NT2/D1 (cell line): ENCODE measurements around the gene TRAPPC6A.

Experiments used
- DNase-seq: peaks from one replicate; pipeline ENCODE4 v3.0.0-alpha.2; 2011; ENCODE audit warnings: low read depth, low spot score
- H3K27me3 ChIP-seq: 2 replicates; pipeline ENCODE4 v1.6.0; 2011; ENCODE audit warnings: mild to moderate bottlenecking; ENCODE audit not compliant: insufficient read length, insufficient read depth
- H3K36me3 ChIP-seq: 2 replicates; pipeline ENCODE4 v1.6.1; 2011; ENCODE audit warnings: mild to moderate bottlenecking, low read length, mixed read lengths; ENCODE audit not compliant: insufficient read depth, insufficient read length
- H3K4me1 ChIP-seq: 2 replicates; pipeline ENCODE4 v1.5.1; 2011; ENCODE audit not compliant: insufficient read depth, insufficient read length
- H3K4me3 ChIP-seq: 2 replicates; pipeline ENCODE4 v1.5.1; 2011; ENCODE audit warnings: low read depth; ENCODE audit not compliant: insufficient read length
- H3K9ac ChIP-seq: 2 replicates; pipeline ENCODE4 v1.6.0; 2011; ENCODE audit warnings: low read depth; ENCODE audit not compliant: insufficient read length
- H3K9me3 ChIP-seq: 2 replicates; pipeline ENCODE4 v1.5.1; 2011; ENCODE audit warnings: mild to moderate bottlenecking, low read length; ENCODE audit not compliant: insufficient read depth
- SUZ12 ChIP-seq: IDR thresholded peaks from 2 replicates; pipeline ENCODE4 v1.6.1; 2011; ENCODE audit not compliant: insufficient read length, insufficient read depth; ENCODE audit errors: extremely low read depth
- YY1 ChIP-seq: IDR thresholded peaks from 2 replicates; pipeline ENCODE4 v1.6.1; 2011; ENCODE audit not compliant: insufficient read length, insufficient read depth
- ZNF274 ChIP-seq: IDR thresholded peaks from 2 replicates; pipeline ENCODE4 v1.6.1; 2011; ENCODE audit warnings: mild to moderate bottlenecking, low read depth, low read length

The TRAPPC6A gene

DNA sequence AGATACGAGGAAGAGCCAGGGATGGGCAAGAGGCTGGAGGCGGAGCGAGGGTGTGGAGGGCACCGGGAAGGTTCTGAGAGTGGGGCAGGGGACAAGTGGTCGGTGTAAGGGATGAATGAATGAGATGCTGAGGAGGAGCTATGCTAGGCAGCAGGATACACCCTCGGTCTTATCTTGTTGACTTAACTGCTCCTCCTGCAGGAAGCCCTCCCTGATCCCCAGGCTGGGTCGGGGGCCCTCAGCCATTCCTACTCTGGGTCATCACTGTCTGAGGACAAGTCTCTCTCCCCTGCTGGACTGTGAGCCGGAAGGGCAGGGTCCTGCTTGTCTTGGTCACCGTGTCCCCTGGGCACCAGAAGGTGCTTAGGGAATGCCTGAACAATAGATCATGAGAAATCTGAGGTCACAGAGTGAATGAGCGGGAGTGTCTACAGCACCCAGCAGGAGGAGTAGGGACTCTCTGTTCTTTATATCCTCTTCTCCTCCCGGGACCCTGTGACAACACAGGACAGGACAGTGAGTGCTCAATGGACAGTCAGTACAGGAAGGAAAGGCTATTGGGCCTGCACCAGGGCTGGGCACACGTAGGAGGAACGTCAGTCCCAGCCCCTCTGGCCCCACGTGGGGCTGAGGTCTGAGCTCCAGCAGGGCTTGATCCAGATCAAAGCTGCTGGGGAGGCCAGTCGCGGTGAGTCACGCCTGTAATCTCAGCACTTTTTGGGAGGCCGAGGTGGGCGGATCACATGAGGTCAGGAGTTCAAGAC lies 23.8 kb downstream of the TRAPPC6A start:
- TF ChIP-seq ZNF274 (no peak), YY1 (no peak), SUZ12 (no peak)
- peak overlapping the region; percentile 51 for H3K9ac ChIP-seq
- peaks cover 22% of the 10 kb centered on the region for H3K36me3 ChIP-seq
- H3K9me3 ChIP-seq: no peaks in the 10 kb centered on the region
- H3K4me3 ChIP-seq: no peak overlapping the region
- peaks cover 22% of the 10 kb centered on the region for H3K27me3 ChIP-seq
- peaks cover 32% of the 10 kb centered on the region for H3K4me1 ChIP-seq
- no peak for DNase-seq

DNA sequence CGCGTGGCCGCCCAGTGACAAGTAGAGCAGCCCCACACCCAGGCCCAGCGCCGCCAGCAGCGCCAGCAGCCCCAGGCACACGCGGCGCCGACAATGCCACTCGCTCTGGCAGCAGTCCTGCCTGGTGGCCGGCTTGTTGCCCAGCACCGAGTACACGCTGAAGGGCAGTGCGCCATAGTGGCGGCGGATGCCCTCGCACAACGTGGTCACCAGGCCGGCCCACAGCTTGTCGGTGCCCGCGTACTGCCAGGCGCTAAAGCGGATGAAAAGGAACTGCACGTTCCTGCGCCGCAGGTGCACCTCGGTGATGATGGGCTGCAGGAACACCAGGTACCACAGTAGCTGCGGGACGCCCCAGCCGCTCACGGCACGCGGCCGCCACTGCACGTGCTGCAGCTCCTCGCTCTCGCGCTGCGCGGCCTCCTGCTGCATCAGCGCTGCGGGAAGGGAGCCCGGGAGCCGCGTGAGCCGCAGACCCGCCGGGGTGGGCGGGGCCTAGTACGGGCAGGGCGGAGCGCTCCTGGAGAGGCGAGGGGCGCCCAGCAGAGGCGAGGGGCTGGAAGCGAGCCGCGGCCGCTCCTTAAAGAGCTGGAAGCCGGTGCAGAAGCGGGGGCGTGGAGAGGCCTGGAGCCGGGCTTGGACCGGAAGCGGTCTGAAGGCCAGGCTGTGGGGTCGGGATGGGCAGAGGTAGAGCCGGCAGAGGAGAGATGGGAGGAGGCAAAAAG lies 24.5 kb downstream of the TRAPPC6A start:
- H3K27me3 ChIP-seq: peaks cover 22% of the 10 kb centered on the region
- H3K4me3 ChIP-seq: no peak overlapping the region
- peaks cover 33% of the 10 kb centered on the region for H3K4me1 ChIP-seq
- TF ChIP-seq YY1 (no peak), SUZ12 (no peak), ZNF274 (no peak)
- no peaks in the 10 kb centered on the region for H3K9me3 ChIP-seq
- no peak for DNase-seq
- peak overlapping the region; percentile 51 for H3K9ac ChIP-seq
- H3K36me3 ChIP-seq: peaks cover 23% of the 10 kb centered on the region

DNA sequence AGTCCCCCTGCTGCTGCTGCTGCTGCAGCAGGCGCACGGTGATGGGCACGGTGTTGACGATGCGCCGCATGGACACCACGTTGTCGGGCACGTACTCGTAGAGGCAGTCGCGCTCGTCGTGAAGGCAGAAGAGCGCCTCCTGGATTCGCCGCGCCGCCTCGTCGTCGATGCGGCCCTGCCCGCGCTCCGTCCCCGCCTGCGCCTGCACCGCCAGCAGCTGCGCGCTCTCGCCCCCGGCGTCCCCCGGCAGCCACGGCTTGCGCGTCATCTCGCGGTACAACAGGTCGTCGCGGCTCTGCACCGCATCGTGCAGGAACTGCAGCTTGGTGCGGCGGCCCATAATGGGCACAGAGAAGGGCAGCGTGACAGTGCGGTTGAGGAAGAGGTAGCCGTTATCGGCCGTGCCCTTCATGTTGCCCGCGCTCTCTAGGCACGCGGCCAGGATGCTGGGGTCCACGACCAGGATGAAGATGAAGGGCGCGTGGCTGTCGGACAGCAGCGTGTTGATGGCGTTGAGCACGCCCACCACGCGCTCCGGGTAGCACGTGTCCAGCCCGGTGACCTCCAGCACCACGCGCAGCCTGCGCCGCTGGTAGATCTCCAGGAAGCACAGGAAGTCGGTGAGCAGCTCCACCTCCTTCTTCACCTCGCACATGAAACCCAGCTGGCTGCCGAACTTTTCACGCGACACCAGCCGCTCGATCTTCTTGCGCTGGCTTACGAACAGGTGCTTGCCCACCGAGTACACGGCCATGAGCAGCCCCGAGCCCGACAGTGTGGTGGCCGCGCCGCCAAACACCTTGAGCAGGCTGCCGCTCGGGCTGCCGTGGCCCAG lies 25.3 kb downstream of the TRAPPC6A start:
- Histone ChIP-seq H3K9me3 (no peaks in the 10 kb centered on the region), H3K4me1 (peaks cover 38% of the 10 kb centered on the region), H3K27me3 (peaks cover 22% of the 10 kb centered on the region), H3K36me3 (peaks cover 28% of the 10 kb centered on the region), H3K9ac (no peak overlapping the region), H3K4me3 (no peak overlapping the region)
- TF ChIP-seq SUZ12 (no peak), ZNF274 (no peak)
- no peak for DNase-seq

DNA sequence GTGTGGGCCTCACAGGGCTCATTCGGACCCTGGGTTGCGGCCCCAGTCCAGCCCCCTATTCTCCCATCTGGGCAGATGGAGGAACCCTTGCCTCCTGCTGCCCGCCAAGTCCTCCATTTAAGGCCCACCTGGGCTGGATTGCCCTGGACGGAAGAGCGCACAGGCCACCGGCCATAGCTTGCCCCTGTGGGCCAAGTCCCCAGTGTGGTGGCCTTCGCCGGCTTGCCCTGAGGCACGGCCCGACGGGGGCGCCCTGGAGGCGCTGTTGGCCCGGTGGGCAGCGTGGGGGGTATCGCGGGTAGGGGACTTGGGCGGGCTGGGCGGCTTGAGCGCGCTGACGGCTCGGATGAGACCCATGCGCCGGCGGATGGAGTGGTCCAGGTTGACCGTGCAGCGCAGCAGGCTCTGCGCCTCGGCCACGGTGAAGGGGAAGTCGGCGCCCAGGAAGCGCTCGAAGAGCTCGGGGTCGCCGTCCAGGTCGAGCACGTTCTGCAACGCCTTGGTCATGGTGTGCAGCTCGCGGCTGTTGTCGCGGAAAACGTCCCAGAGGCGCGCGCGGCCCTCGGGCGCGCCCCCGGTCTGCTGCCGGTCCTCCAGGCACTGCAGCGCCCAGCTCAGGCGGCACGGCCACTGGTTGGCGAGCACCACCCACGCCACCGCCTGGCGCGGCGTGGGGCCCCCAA lies 26.1 kb downstream of the TRAPPC6A start:
- H3K9me3 ChIP-seq: no peaks in the 10 kb centered on the region
- DNase-seq: no peak
- H3K9ac ChIP-seq: no peak overlapping the region
- no peak overlapping the region for H3K4me3 ChIP-seq
- H3K27me3 ChIP-seq: peaks cover 22% of the 10 kb centered on the region
- TF ChIP-seq SUZ12: no peak
- no peak for TF ChIP-seq ZNF274
- no peak for TF ChIP-seq YY1
- peaks cover 40% of the 10 kb centered on the region for H3K4me1 ChIP-seq
- H3K36me3 ChIP-seq: peaks cover 28% of the 10 kb centered on the region

DNA sequence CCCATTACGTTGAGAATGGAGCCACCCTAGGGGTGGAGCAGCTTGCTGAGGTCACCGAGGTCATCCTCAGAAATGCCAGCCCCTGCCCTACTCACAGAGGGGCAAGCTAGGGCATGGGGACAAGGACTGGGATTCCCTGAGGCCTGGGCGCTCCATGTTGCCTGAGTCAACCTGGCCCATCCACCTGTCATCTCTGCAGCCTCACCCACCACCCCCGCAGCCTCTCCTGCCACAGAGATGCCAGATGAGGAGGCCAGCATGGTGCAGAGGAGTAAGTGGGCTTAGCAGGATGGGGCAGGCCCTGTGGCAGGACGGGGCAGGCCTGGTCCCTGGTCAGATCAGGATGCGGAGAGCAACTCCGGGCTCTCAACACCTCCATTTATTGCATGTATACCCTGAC lies 26.7 kb downstream of the TRAPPC6A start:
- peaks cover 36% of the 10 kb centered on the region for H3K4me1 ChIP-seq
- peaks cover 28% of the 10 kb centered on the region for H3K36me3 ChIP-seq
- no peak for DNase-seq
- no peaks in the 10 kb centered on the region for H3K9me3 ChIP-seq
- H3K27me3 ChIP-seq: peaks cover 22% of the 10 kb centered on the region
- TF ChIP-seq ZNF274 (no peak), SUZ12 (no peak), YY1 (no peak)
- no peak overlapping the region for H3K9ac ChIP-seq
- H3K4me3 ChIP-seq: no peak overlapping the region

DNA sequence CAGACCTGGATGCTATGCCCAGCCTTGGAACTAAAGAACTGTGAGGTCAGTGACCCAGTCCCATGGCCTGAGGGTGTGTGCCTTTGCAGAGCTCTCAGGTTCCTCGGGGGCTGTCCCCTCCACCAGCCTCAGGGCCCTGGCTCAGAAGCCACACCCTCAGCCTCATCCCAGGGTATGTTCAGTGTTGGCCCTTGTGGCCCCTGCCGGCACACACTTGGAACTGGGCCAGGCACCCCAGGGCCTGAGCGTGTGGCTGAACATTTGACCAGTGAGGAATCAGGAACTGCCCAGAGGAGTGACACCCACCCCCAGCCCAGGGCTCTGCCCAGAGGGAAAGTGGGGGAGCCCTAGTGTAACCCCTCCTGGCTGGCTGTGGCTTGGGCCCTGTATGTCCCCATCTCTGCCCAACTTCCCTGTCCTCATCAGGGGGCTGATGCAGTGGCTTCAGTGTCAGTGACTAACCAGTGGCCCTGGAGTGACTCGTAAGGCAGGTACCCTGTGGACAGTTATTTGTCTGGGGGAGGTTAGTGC lies 27.2 kb downstream of the TRAPPC6A start:
- Histone ChIP-seq H3K9me3 (no peaks in the 10 kb centered on the region), H3K4me3 (no peak overlapping the region), H3K27me3 (peaks cover 22% of the 10 kb centered on the region), H3K9ac (no peak overlapping the region), H3K4me1 (peaks cover 35% of the 10 kb centered on the region), H3K36me3 (peaks cover 34% of the 10 kb centered on the region)
- no peak for DNase-seq
- no peak for TF ChIP-seq SUZ12
- no peak for TF ChIP-seq ZNF274
- no peak for TF ChIP-seq YY1

DNA sequence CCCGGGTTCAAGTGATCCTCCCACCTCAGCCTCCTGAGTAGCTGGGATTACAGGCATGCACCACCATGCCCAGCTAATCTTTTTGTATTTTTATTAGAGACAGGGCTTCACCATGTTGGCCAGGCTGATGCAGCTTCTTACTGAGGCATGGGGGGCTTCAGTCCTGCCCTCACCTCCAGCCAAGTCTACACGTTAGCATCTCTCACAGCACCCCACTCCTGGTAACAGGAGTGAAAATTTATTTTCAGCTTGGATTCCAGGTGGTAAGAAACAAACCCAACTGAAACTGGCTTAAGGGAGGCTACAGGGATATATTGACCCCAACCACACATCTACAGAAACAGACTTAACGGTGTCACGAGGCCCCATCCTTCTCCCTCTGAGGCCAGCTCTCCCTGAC lies 27.9 kb downstream of the TRAPPC6A start:
- Histone ChIP-seq H3K27me3 (peaks cover 22% of the 10 kb centered on the region), H3K9ac (no peak overlapping the region), H3K36me3 (peaks cover 38% of the 10 kb centered on the region), H3K4me1 (peaks cover 35% of the 10 kb centered on the region), H3K4me3 (no peak overlapping the region), H3K9me3 (no peaks in the 10 kb centered on the region)
- DNase-seq: no peak
- TF ChIP-seq YY1 (no peak), ZNF274 (no peak), SUZ12 (no peak)
